Ovary (tissue), 9 donors: Measurements from ENCODE around the gene CACNA1C. TPM values are rescaled to one million over a fixed set of nuclear protein-coding genes. Genes with fewer than 3 reads are reported as not detected.

Source experiments
- DNase-seq, 5 donors: peaks; one replicate each; pipeline ENCODE4 v3.0.0-alpha.2; 2019 to 2020
- H3K27ac ChIP-seq, 2 donors: fragments of 200-600 bp; one replicate each; pipeline versions ENCODE4 v1.5.1 to v1.8.0; 2019 to 2022
- H3K27me3 ChIP-seq: fragments of 200-600 bp; one replicate; pipeline ENCODE4 v1.8.0; 2022
- H3K36me3 ChIP-seq: fragments of 200-600 bp; sonication (generic); one replicate; pipeline ENCODE4 v1.5.1; 2019
- H3K4me1 ChIP-seq: one replicate; pipeline ENCODE4 v1.8.1; 2013; ENCODE audit warnings: mild to moderate bottlenecking, moderate library complexity; ENCODE audit not compliant: insufficient read depth
- H3K4me3 ChIP-seq: fragments of 200-600 bp; sonication (generic); one replicate; pipeline ENCODE4 v1.5.1; 2017
- H3K9me3 ChIP-seq, 2 donors: fragments of 200-600 bp in 1 of 2; sonication (generic) in 1 of 2; one replicate each; pipeline versions ENCODE4 v1.5.1 to v1.8.1; 2013 to 2019; ENCODE audit warnings: mild to moderate bottlenecking in 1 of 2, moderate library complexity in 1 of 2
- CTCF ChIP-seq, 3 donors: fragments of 450-650 bp in 2 of 3; fragments of 200-600 bp in 1 of 3; IDR thresholded peaks; one replicate each; pipeline versions ENCODE4 v1.5.1 to v1.8.0; 2016 to 2022; ENCODE audit warnings: antibody characterized with exemption in 3 of 3, mild to moderate bottlenecking in 1 of 3
- EP300 ChIP-seq: sonication (generic); formaldehyde crosslinking; IDR thresholded peaks from one replicate; pipeline ENCODE4 v1.6.1; 2017; ENCODE audit warnings: antibody characterized with exemption
- POLR2A ChIP-seq: fragments of 450-650 bp; IDR thresholded peaks from one replicate; pipeline ENCODE4 v1.6.1; 2017; ENCODE audit warnings: antibody characterized with exemption, mild to moderate bottlenecking, moderate library complexity
- WGBS, 3 donors: extraction: QIAGEN DNeasy Blood & Tissue Kit in 1 of 3; methylation state at CpG; one replicate each; pipeline versions ENCODE4 v1.1.5 to v1.1.7; 2013 to 2017; 5-methylcytosine and 5-hydroxymethylcytosine counted together
- intact Hi-C, 4 donors: fragments of 100-400 bp; cut with DNase I; formaldehyde crosslinking; loops; one replicate each; pipeline versions ENCODE4 v1.11.0 to v1.15.1; 2022 to 2023
- polyA plus RNA-seq, 2 donors: library from polyadenylated mRNA; stranded (reverse); fragments of 200-250 nt in 1 of 2; fragments of 350-450 nt in 1 of 2; fragmentation: Illumina TruSeq in 1 of 2; extraction: RNeasy Lipid Tissue Mini Kit (QIAGEN cat#74804) in 1 of 2; gene quantifications; one replicate each; pipeline ENCODE4 v1.2.3, GENCODE V29; 2013 to 2014
- total RNA-seq, 7 donors: library from RNA; depleted of rRNA in 2 of 7; stranded (reverse); fragments of >200 nt in 2 of 7; fragmentation: NEBNext Ultra II Directional in 3 of 7; extraction: Animal tissue kit (Norgen Biotek cat#: 25700) in 3 of 7; gene quantifications; one replicate each; pipeline versions ENCODE4 v1.1.0 to v1.2.4, GENCODE V29; 2016 to 2023
- donor health status: DM: no; HTN: no; CAD: no; lungs with moderate emphysema.
- donor health status: DM: no; HTN: no; CAD: no.
- donor health status: Bipolar disorder and iron deficiency.
- donor health status: DM: yes; HTN: yes; CAD: no.
- donor health status: DM: no; HTN: no; CAD: no.
- donor health status: DM: yes; HTN: yes; CAD: no.

Gene CACNA1C
- total and polyA plus RNA-seq, 9 donors = 2.2 to 8.3 (median 3.7) TPM

- H3K36me3 ChIP-seq = no peaks in the 10 kb centered on the region
- no peaks in the 10 kb centered on the region for H3K4me1 ChIP-seq
Observed at GRCh38 chr12:2259369-2259768, 206.6 kb downstream of the CACNA1C start.

GRCh38 chr12:2260441-2260840 is 207.7 kb downstream of the CACNA1C start:
- H3K4me1 ChIP-seq = no peaks in the 10 kb centered on the region
- WGBS, 3 donors = 89 to 96% (median 95%) methylated on average over 3 of the region's 3 CpGs

More at GRCh38 chr12:2259369-2259768, 206.6 kb downstream of the CACNA1C start:
- intact Hi-C loops = no loop called here
- TF ChIP-seq CTCF (IDR thresholded peaks at IDR 0.05) = no peak
- no peak for TF ChIP-seq EP300
- no peak for TF ChIP-seq POLR2A
- WGBS, 3 donors = 44 to 64% (median 59%) methylated on average over 4 of the region's 4 CpGs
- Histone ChIP-seq H3K4me3 (no peak overlapping the region), H3K27me3 (no peaks in the 10 kb centered on the region), H3K27ac (no peak overlapping the region), H3K9me3 (no peaks in the 10 kb centered on the region)
- no peak for DNase-seq

GRCh38 chr12:2261708-2262107 is 208.9 kb downstream of the CACNA1C start:
- TF ChIP-seq CTCF (IDR thresholded peaks at IDR 0.05) (no peak), POLR2A (no peak), EP300 (no peak)
- Histone ChIP-seq H3K27me3 (no peaks in the 10 kb centered on the region), H3K4me3 (no peak overlapping the region), H3K4me1 (no peaks in the 10 kb centered on the region), H3K27ac (no peak overlapping the region), H3K9me3 (no peaks in the 10 kb centered on the region), H3K36me3 (no peaks in the 10 kb centered on the region)
- intact Hi-C loops = no loop called here
- WGBS, 3 donors = 73 to 91% (median 88%) methylated on average over 1 of the region's 1 CpG
- no peak for DNase-seq

More at GRCh38 chr12:2260441-2260840, 207.7 kb downstream of the CACNA1C start:
- no peaks in the 10 kb centered on the region for H3K9me3 ChIP-seq
- H3K27me3 ChIP-seq = no peaks in the 10 kb centered on the region
- no peak for DNase-seq
- H3K4me3 ChIP-seq = no peak overlapping the region
- intact Hi-C loops = no loop called here
- H3K36me3 ChIP-seq = no peaks in the 10 kb centered on the region
- H3K27ac ChIP-seq = no peak overlapping the region
- no peak for TF ChIP-seq CTCF (IDR thresholded peaks at IDR 0.05)
- TF ChIP-seq POLR2A = no peak
- no peak for TF ChIP-seq EP300

- no peak overlapping the region for H3K27ac ChIP-seq
- H3K27me3 ChIP-seq = no peaks in the 10 kb centered on the region
- TF ChIP-seq CTCF (IDR thresholded peaks at IDR 0.05) = no peak
- no peak for TF ChIP-seq POLR2A
- TF ChIP-seq EP300 = no peak
- 93 to 99% (median 95%) methylated on average over 2 of the region's 2 CpGs for WGBS, 3 donors
- no peak for DNase-seq
- intact Hi-C loops = no loop called here
- H3K36me3 ChIP-seq = no peaks in the 10 kb centered on the region
- no peak overlapping the region for H3K4me3 ChIP-seq
- H3K4me1 ChIP-seq = no peaks in the 10 kb centered on the region
- H3K9me3 ChIP-seq = no peaks in the 10 kb centered on the region
Observed at GRCh38 chr12:2262449-2262848, 209.7 kb downstream of the CACNA1C start.
